Measurements from ENCODE around the gene P2RY12. TPM values are rescaled to one million over a fixed set of nuclear protein-coding genes. Genes with fewer than 3 reads are reported as not detected.

Gene P2RY12
- total and polyA plus RNA-seq, 12 donors = 0.33 to 3.1 (median 0.76) TPM; not detected in 1

DNA sequence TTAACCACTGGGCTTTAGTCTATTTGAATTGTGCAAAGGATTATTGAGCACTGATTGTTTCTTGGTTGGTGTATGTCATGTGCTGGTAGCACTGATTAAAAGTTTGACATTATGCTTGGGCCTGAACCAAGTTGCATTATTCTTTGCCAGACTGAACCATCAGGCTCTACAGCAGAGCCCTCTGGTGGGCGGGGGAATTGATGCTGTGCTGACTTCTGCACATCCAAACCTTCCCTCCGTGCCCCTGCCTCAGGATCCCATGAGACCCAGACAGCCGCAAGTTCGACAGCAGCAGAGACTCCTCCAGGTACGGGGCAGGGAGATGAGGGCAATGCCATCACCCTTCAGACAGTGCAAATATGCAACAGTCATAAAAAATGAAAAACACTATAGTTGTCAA, 28.4 kb upstream of the P2RY12 start:
- Histone ChIP-seq H3K36me3 (no peaks in the 10 kb centered on the region), H3K27ac (no peak overlapping the region), H3K4me1 (no peaks in the 10 kb centered on the region), H3K9me3 (peaks cover 0 to 4% (median 0%) of the 10 kb centered on the region in 11 donors), H3K27me3 (no peaks in the 10 kb centered on the region), H3K4me3 (no peak overlapping the region)
- ATAC-seq = no peak
- WGBS, 2 donors = 78 to 88% methylated on average over 5 of the region's 5 CpGs
- intact Hi-C loops (cut with DNase I) = no loop called here
- TF ChIP-seq CTCF (IDR thresholded peaks at IDR 0.05) = no peak
- no peak for DNase-seq

- WGBS, 2 donors = 78 to 82% methylated on average over 9 of the region's 9 CpGs
- TF ChIP-seq CTCF (IDR thresholded peaks at IDR 0.05) = no peak
- ATAC-seq = no peak
Observed at GRCh38 chr3:151410891-151411559, 26.5 kb upstream of the P2RY12 start.

DNA sequence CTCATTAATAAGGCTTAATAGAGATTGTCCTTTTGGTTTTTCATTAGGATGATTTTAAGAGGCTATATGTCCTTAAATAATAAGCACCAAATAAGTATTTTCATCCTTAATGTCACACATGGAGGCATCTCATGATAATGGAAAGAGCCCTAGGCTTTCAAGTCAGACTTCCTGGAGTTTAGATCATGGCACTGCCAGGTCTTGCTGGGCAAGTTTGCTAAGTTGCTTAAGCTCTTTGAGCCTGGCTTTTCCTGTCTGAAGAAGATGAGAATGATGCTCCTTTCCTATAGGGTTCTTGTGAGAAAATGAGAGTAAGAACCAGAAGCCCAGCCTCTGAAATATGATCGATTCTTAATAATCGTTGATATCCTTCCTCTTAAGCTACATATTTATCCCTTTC, 23.4 kb upstream of the P2RY12 start:
- peaks cover 0 to 15% (median 0%) of the 10 kb centered on the region in 9 donors for H3K4me1 ChIP-seq
- H3K36me3 ChIP-seq = no peaks in the 10 kb centered on the region
- H3K27me3 ChIP-seq = no peaks in the 10 kb centered on the region
- ATAC-seq = no peak
- 94 to 98% methylated on average over 2 of the region's 2 CpGs for WGBS, 2 donors
- intact Hi-C loops (cut with DNase I) = no loop called here
- no peak for DNase-seq
- peaks cover 0 to 3% (median 0%) of the 10 kb centered on the region in 11 donors for H3K9me3 ChIP-seq
- H3K27ac ChIP-seq = no peak overlapping the region
- H3K4me3 ChIP-seq = no peak overlapping the region
- TF ChIP-seq CTCF (IDR thresholded peaks at IDR 0.05) = no peak

More at GRCh38 chr3:151410891-151411559, 26.5 kb upstream of the P2RY12 start:
- Histone ChIP-seq H3K4me3 (no peak overlapping the region), H3K27ac (no peak overlapping the region), H3K27me3 (no peaks in the 10 kb centered on the region), H3K36me3 (no peaks in the 10 kb centered on the region), H3K4me1 (no peaks in the 10 kb centered on the region), H3K9me3 (peaks cover 0 to 4% (median 0%) of the 10 kb centered on the region in 11 donors)
- DNase-seq = no peak
- intact Hi-C loops (cut with DNase I) = no loop called here

DNA sequence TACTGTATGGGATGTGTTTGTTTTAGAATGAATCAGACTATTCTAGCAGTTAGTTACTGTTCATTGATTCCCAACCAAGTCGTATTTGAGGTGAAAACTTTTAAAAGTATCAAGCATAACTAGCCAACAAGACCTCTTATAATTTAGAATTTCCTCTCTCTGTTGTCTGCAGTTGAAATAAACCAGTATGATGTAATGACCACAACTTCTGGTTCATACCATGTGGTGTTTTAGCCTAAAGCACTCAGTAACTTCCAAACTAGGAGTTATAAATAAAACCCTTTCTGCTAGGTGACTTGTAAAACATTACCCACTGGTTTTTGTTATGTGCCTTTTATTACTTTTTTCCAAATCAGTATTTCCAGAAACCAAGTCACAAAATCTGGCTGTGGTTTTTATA, 19.8 kb upstream of the P2RY12 start:
- intact Hi-C loops (cut with DNase I) = no loop called here
- H3K27me3 ChIP-seq = no peaks in the 10 kb centered on the region
- 65 to 69% methylated on average over 1 of the region's 1 CpG for WGBS, 2 donors
- no peak for TF ChIP-seq CTCF (IDR thresholded peaks at IDR 0.05)
- H3K9me3 ChIP-seq = no peaks in the 10 kb centered on the region
- ATAC-seq = no peak
- no peak overlapping the region for H3K27ac ChIP-seq
- H3K36me3 ChIP-seq = no peaks in the 10 kb centered on the region
- no peak overlapping the region for H3K4me3 ChIP-seq
- peaks cover 0 to 15% (median 0%) of the 10 kb centered on the region in 9 donors for H3K4me1 ChIP-seq
- DNase-seq = no peak

Data from heart right ventricle (tissue), 16 donors.